ENCODE measurements around the gene SMURF2. TPM values are rescaled to one million over a fixed set of nuclear protein-coding genes. Genes with fewer than 3 reads are reported as not detected.
"Not testable (repeated sequence)": the region's sequence is repeated elsewhere in the genome, so short reads cannot be mapped to it uniquely, and the experiment has no call there.

SMURF2 gene
- total RNA-seq, 4 donors from 2014 or later = 18.2 to 28.0 (median 21.3) TPM

- whole genome bisulfite sequencing, 2 donors = 69% methylated on average over 18 of the region's 18 CpGs
- H3K36me3 ChIP-seq = no peaks in the 10 kb centered on the region
- peak overlapping the region; percentile 48 to 82 (median 66) for H3K4me3 ChIP-seq
- H3K4me1 ChIP-seq = peaks cover 0 to 28% (median 7%) of the 10 kb centered on the region in 4 donors
- TF ChIP-seq EP300 (IDR thresholded peaks at IDR 0.05) = no peak
- no peak for TF ChIP-seq CTCF (IDR thresholded peaks at IDR 0.05)
- no peak for TF ChIP-seq POLR2A (IDR thresholded peaks at IDR 0.05)
- peak overlapping the region in 3 of 4 donors; percentile 74 to 97 (median 91) for H3K27ac ChIP-seq
- no peak for DNase-seq (ENCODE audit: low spot score in 2 of 2)
- no peaks in the 10 kb centered on the region for H3K27me3 ChIP-seq
- H3K9me3 ChIP-seq = no peaks in the 10 kb centered on the region
These were observed 764 bp upstream of the SMURF2 start for GRCh38 chr17:64662774-64663367.

- Histone ChIP-seq H3K4me1 (peaks cover 0 to 30% (median 7%) of the 10 kb centered on the region in 4 donors), H3K36me3 (no peaks in the 10 kb centered on the region), H3K4me3 (peak overlapping the region; percentile 48 to 82 (median 66)), H3K9me3 (no peaks in the 10 kb centered on the region), H3K27ac (peak overlapping the region; percentile 62 to 97 (median 82)), H3K27me3 (no peaks in the 10 kb centered on the region)
- no peak for TF ChIP-seq CTCF (IDR thresholded peaks at IDR 0.05)
- no peak for TF ChIP-seq EP300 (IDR thresholded peaks at IDR 0.05)
- TF ChIP-seq POLR2A (IDR thresholded peaks at IDR 0.05) = no peak
- DNase-seq (ENCODE audit: low spot score in 2 of 2) = peak in 1 of 2 donors; percentile 23
- 0 to 2% methylated on average over 7 to 24 of the region's 32 CpGs for WGBS, 2 donors
These were observed 456 bp downstream of the SMURF2 start for GRCh38 chr17:64661726-64661975.

- H3K4me1 ChIP-seq = peaks cover 0 to 30% (median 7%) of the 10 kb centered on the region in 4 donors
- H3K36me3 ChIP-seq, H3K27me3 ChIP-seq, H3K9me3 ChIP-seq: not testable (repeated sequence)
- peak overlapping the region; percentile 62 to 97 (median 82) for H3K27ac ChIP-seq
- 1 to 2% methylated on average over 37 of the region's 37 CpGs for WGBS, 2 donors
- H3K4me3 ChIP-seq = peak overlapping the region; percentile 48 to 82 (median 66)
- peak in 1 of 2 donors; percentile 30 for DNase-seq (ENCODE audit: low spot score in 2 of 2)
These were observed 955 bp downstream of the SMURF2 start for GRCh38 chr17:64660978-64661725.

- Histone ChIP-seq H3K4me1 (peaks cover 0 to 30% (median 7%) of the 10 kb centered on the region in 4 donors), H3K27ac (peak overlapping the region; percentile 62 to 97 (median 82)), H3K4me3 (peak overlapping the region; percentile 48 to 82 (median 66))
- H3K9me3 ChIP-seq; DNase-seq (ENCODE audit: low spot score in 2 of 2); H3K27me3 ChIP-seq; H3K36me3 ChIP-seq: not testable (repeated sequence)
- WGBS, 2 donors = 20 to 28% methylated on average over 11 of the region's 11 CpGs
These were observed 1.7 kb downstream of the SMURF2 start for GRCh38 chr17:64660195-64660977.

- Histone ChIP-seq H3K4me1 (peaks cover 0 to 35% (median 7%) of the 10 kb centered on the region in 4 donors), H3K27ac (no peak overlapping the region), H3K36me3 (no peaks in the 10 kb centered on the region), H3K9me3 (peaks cover 0 to 6% (median 0%) of the 10 kb centered on the region in 4 donors), H3K27me3 (no peaks in the 10 kb centered on the region), H3K4me3 (no peak overlapping the region)
- TF ChIP-seq EP300 (IDR thresholded peaks at IDR 0.05) (no peak), POLR2A (IDR thresholded peaks at IDR 0.05) (no peak), CTCF (IDR thresholded peaks at IDR 0.05) (no peak)
- no peak for DNase-seq (ENCODE audit: low spot score in 2 of 2)
These were observed 3.2 kb downstream of the SMURF2 start for GRCh38 chr17:64658931-64659330.
